A549 (cell line): Measurements from ENCODE around the gene LCN6. TPM values are rescaled to one million over a fixed set of nuclear protein-coding genes. Genes with fewer than 3 reads are reported as not detected.
A peak's percentile ranks its signal among the peaks of the same experiment; 100 is the strongest.
"Not testable (repeated sequence)": the region's sequence is repeated elsewhere in the genome, so short reads cannot be mapped to it uniquely, and the experiment has no call there.

ENCODE experiments used
- ATAC-seq, 2 experiments: fragments of 200-7000 bp in 1 of 2; fragments of >200 bp in 1 of 2; cut with Nextera tagmentation in 1 of 2; cut with Tn5 transposase in 1 of 2; 3 replicates each; pipeline versions ENCODE4 v1.8.0 to v1.9.1; 2018 to 2020; ENCODE audit warnings: mild to moderate bottlenecking in 1 of 2, moderate library complexity in 1 of 2
- CTCF ChIA-PET: fragments of 300-600 bp; sonication (Branson Sonifier 250); formaldehyde crosslinking; extraction: SDS; loops from one replicate; lab custom pipeline; 2021; ENCODE audit warnings: antibody characterized with exemption, inconsistent platforms; lab: Yijun Ruan, JAX
- POLR2A ChIA-PET: fragments of 350-600 bp; formaldehyde crosslinking; extraction: SDS; loops from one replicate; lab custom pipeline; 2021; ENCODE audit warnings: antibody characterized with exemption, inconsistent platforms; lab: Yijun Ruan, JAX
- DNase-seq, 2 experiments: peaks; one replicate each; pipeline versions ENCODE4 v3.0.0 to v3.0.0-alpha.2; 2011 to 2016; ENCODE audit warnings: low read depth in 1 of 2, low spot score in 1 of 2
- FAIRE-seq: peaks from 2 replicates; lab custom pipeline; 2011; peaks lifted over from hg19 to GRCh38; lab: Jason Lieb, UNC
- H3K27ac ChIP-seq, 2 experiments: fragments of >200 bp; sonication (Bioruptor Twin); formaldehyde crosslinking; 3 replicates each; pipeline ENCODE4 v1.5.1; 2016 to 2017
- H3K4me1 ChIP-seq: fragments of >200 bp; sonication (Bioruptor Twin); formaldehyde crosslinking; 3 replicates; pipeline ENCODE4 v1.6.1; 2016
- H3K4me2 ChIP-seq: fragments of >200 bp; sonication (Bioruptor Twin); formaldehyde crosslinking; 3 replicates; pipeline ENCODE4 v1.6.1; 2016
- H3K4me3 ChIP-seq: fragments of >200 bp; sonication (Bioruptor Twin); formaldehyde crosslinking; 3 replicates; pipeline ENCODE4 v1.5.1; 2016
- H3K9me3 ChIP-seq: fragments of >200 bp; sonication (Bioruptor Twin); formaldehyde crosslinking; 3 replicates; pipeline ENCODE4 v1.6.1; 2016
- CBX2 ChIP-seq: fragments of 200-600 bp; sonication (generic); IDR thresholded peaks from 2 replicates; pipeline ENCODE4 v1.6.1; 2016; ENCODE audit warnings: low read depth, mild to moderate bottlenecking, borderline replicate concordance
- CEBPB ChIP-seq, 2 experiments: fragments of >200 bp in 1 of 2; sonication (Bioruptor Twin) in 1 of 2; formaldehyde crosslinking in 1 of 2; IDR thresholded peaks; 2 replicates each; pipeline ENCODE4 v1.6.1; 2012 to 2016
- ELK1 ChIP-seq: fragments of 150-350 bp; IDR thresholded peaks from 2 replicates; pipeline ENCODE4 v1.6.1; 2014; ENCODE audit warnings: low read depth, mild to moderate bottlenecking, low read length
- FOSB ChIP-seq: fragments of 250-450 bp; sonication (Bioruptor Pico); IDR thresholded peaks from 2 replicates; pipeline ENCODE4 v1.5.0; 2020; ENCODE audit warnings: mild to moderate bottlenecking, moderate library complexity
- FOSL2 ChIP-seq, 2 experiments: fragments of 450-650 bp in 1 of 2; fragments of >200 bp in 1 of 2; sonication (Bioruptor Twin) in 1 of 2; formaldehyde crosslinking; IDR thresholded peaks; 2 replicates each; pipeline versions ENCODE4 v1.5.0 to v1.6.1; 2016 to 2020; ENCODE audit warnings: mild to moderate bottlenecking in 1 of 2, moderate library complexity in 1 of 2
- HDAC2 ChIP-seq: fragments of 200-600 bp; sonication (generic); IDR thresholded peaks from 2 replicates; pipeline ENCODE4 v1.6.1; 2016
- HOXB5 ChIP-seq: fragments of 250-450 bp; sonication (Bioruptor Pico); IDR thresholded peaks from 2 replicates; pipeline ENCODE4 v1.5.0; 2020; ENCODE audit warnings: mild to moderate bottlenecking, moderate library complexity
- JUNB ChIP-seq: fragments of >200 bp; sonication (Bioruptor Twin); formaldehyde crosslinking; IDR thresholded peaks from 2 replicates; pipeline ENCODE4 v1.6.1; 2016
- KDM5A ChIP-seq: fragments of 200-600 bp; sonication (generic); IDR thresholded peaks from 2 replicates; pipeline ENCODE4 v1.6.1; 2016; ENCODE audit warnings: antibody characterized with exemption, mild to moderate bottlenecking
- MAFK ChIP-seq: fragments of 450-650 bp; IDR thresholded peaks from 2 replicates; pipeline ENCODE4 v1.6.1; 2014; ENCODE audit not compliant: partially characterized antibody
- MAX ChIP-seq: IDR thresholded peaks from 2 replicates; pipeline ENCODE4 v1.6.1; 2012
- NFE2L2 ChIP-seq: fragments of 150-350 bp; conservative IDR thresholded peaks from 2 replicates; pipeline ENCODE4 v1.6.1; 2014; ENCODE audit warnings: low read length
- NPAS2 ChIP-seq: fragments of 250-450 bp; sonication (Bioruptor Pico); IDR thresholded peaks from 2 replicates; pipeline ENCODE4 v1.8.0; 2022; ENCODE audit warnings: mild to moderate bottlenecking, moderate library complexity, borderline replicate concordance
- NR3C1 ChIP-seq: fragments of >200 bp; sonication (Bioruptor Twin); formaldehyde crosslinking; IDR thresholded peaks from 3 replicates; pipeline ENCODE4 v1.6.1; 2017
- POLR2A ChIP-seq: IDR thresholded peaks from 2 replicates; pipeline ENCODE4 v1.6.1; 2012; ENCODE audit warnings: mild to moderate bottlenecking, low read length
- RAD21 ChIP-seq, 2 experiments: fragments of >200 bp in 1 of 2; sonication (Bioruptor Twin) in 1 of 2; formaldehyde crosslinking in 1 of 2; IDR thresholded peaks in 1 of 2; conservative IDR thresholded peaks in 1 of 2; 2 replicates in 1 of 2; 3 replicates in 1 of 2; pipeline ENCODE4 v1.6.1; 2012 to 2018; ENCODE audit warnings: inconsistent platforms in 1 of 2
- RARB ChIP-seq: fragments of 250-450 bp; sonication (Bioruptor Pico); IDR thresholded peaks from 2 replicates; pipeline ENCODE4 v1.8.0; 2021; ENCODE audit warnings: mild to moderate bottlenecking, moderate library complexity
- RFX5 ChIP-seq: fragments of 450-650 bp; IDR thresholded peaks from 2 replicates; pipeline ENCODE4 v1.7.1; 2014; ENCODE audit warnings: antibody characterized with exemption, mild to moderate bottlenecking, moderate library complexity
- RNF2 ChIP-seq: fragments of 200-600 bp; sonication (generic); IDR thresholded peaks from 2 replicates; pipeline ENCODE4 v1.6.1; 2016; ENCODE audit warnings: low read depth, mild to moderate bottlenecking, antibody characterized with exemption, moderate library complexity, borderline replicate concordance
- TFCP2L1 ChIP-seq: fragments of 250-450 bp; sonication (Bioruptor Pico); IDR thresholded peaks from 2 replicates; pipeline ENCODE4 v1.5.0; 2021; ENCODE audit warnings: mild to moderate bottlenecking
- TP53 ChIP-seq: fragments of 250-450 bp; sonication (Bioruptor Pico); IDR thresholded peaks from 2 replicates; pipeline ENCODE4 v1.5.0; 2021; ENCODE audit warnings: mild to moderate bottlenecking, moderate library complexity
- ZSCAN20 ChIP-seq: fragments of 250-450 bp; sonication (Bioruptor Pico); IDR thresholded peaks from 2 replicates; pipeline ENCODE4 v1.8.0; 2022; ENCODE audit warnings: mild to moderate bottlenecking, moderate library complexity
- WGBS: methylation state at CpG from one replicate; pipeline ENCODE4 v1.1.6; 2017; ENCODE audit errors: missing lambda C conversion rate; 5-methylcytosine and 5-hydroxymethylcytosine counted together
- polyA plus RNA-seq, 4 experiments: library from polyadenylated mRNA; depleted of rRNA in 3 of 4; stranded (reverse); fragments of >200 nt; fragmentation: RNase III in 1 of 4; extraction: RNeasy Plus Mini Kit Qiagen cat#74134 plus additional on column Dnase treatment in 1 of 4; gene quantifications; 2 replicates in 3 of 4; 3 replicates in 1 of 4; pipeline ENCODE4 v1.2.3, GENCODE V29; 2011 to 2017
- TF ChIP-seq, protein P1 (sequence below): IDR thresholded peaks from 2 replicates; pipeline ENCODE4 v1.6.1; 2012; ENCODE audit warnings: low read depth, borderline replicate concordance

Gene LCN6
- polyA plus RNA-seq, 2 of the 4 experiments (the other 2 are of a cell fraction): not detected

DNA sequence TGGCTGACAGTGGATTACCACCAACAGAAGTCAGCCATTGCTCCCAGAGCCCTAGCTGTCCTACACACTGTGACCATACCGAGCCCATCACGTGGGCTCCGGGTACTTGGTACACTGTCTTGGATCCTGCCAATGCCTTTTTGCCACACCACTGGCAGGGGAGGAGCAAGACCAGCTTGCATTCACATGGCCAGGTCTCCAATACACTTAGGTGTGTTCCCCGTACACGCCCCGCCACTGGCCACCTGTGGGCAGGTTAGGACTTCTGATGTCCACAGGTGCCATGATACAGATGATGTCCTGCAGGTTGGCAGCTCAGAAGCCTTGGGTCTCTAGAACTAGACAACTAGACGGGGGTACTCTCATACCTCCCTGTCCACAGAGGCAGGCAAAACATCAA lies 41.3 kb downstream of the LCN6 start:
- CTCF ChIA-PET: interaction anchor here (0.8 to 5.3 kb wide), 5 partner anchors 8 to 36 kb away, joined by 3 to 54 read pairs (median 5); no protein-coding TSS in a partner anchor
- TF ChIP-seq TFCP2L1: no peak
- no peak for TF ChIP-seq ELK1
- no peak for TF ChIP-seq CEBPB (IDR thresholded peaks at IDR 0.05)
- no peak for TF ChIP-seq RAD21 (conservative IDR thresholded peaks at IDR 0.05 in 1 of 2, IDR thresholded peaks at IDR 0.05 in 1 of 2)
- no peak for TF ChIP-seq NPAS2 (CRISPR knock-in tag)
- no peak for TF ChIP-seq FOSB
- TF ChIP-seq RFX5: no peak
- TF ChIP-seq NFE2L2: no peak
- no peak for TF ChIP-seq RNF2
- no peak for TF ChIP-seq HOXB5
- TF ChIP-seq ZSCAN20 (CRISPR knock-in tag): no peak
- no peak for TF ChIP-seq JUNB
- TF ChIP-seq RARB (CRISPR knock-in tag): no peak
- no peak for TF ChIP-seq KDM5A
- no peak for TF ChIP-seq TP53 (CRISPR knock-in tag)
- no peak for TF ChIP-seq POLR2A
- TF ChIP-seq, protein P1, sequence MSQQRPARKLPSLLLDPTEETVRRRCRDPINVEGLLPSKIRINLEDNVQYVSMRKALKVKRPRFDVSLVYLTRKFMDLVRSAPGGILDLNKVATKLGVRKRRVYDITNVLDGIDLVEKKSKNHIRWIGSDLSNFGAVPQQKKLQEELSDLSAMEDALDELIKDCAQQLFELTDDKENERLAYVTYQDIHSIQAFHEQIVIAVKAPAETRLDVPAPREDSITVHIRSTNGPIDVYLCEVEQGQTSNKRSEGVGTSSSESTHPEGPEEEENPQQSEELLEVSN: no peak
- ATAC-seq (no peak), FAIRE-seq (no peak), DNase-seq (no peak)
- H3K9me3 ChIP-seq: no peaks in the 10 kb centered on the region
- peaks cover 16% of the 10 kb centered on the region for H3K4me1 ChIP-seq
- no peak overlapping the region for H3K4me2 ChIP-seq
- H3K4me3 ChIP-seq: no peak overlapping the region
- 91% methylated on average over 7 of the region's 7 CpGs for WGBS
- POLR2A ChIA-PET: no interaction called here
- H3K27ac ChIP-seq: no peak overlapping the region

- FAIRE-seq (no peak), DNase-seq (no peak), ATAC-seq (peak in 1 of 2 experiments; percentile 41; a peak in 3 of 6 replicates)
- 63% methylated on average over 7 of the region's 7 CpGs for WGBS
- no peak overlapping the region for H3K4me2 ChIP-seq
- H3K9me3 ChIP-seq: no peaks in the 10 kb centered on the region
- H3K4me1 ChIP-seq: peaks cover 2% of the 10 kb centered on the region; the same call in 1 of the 3 replicates
- ChIA-PET POLR2A (no interaction called here), CTCF (interaction anchor here (0.8 to 5.3 kb wide), 4 partner anchors 8 to 19 kb away, joined by 3 to 54 read pairs (median 3); no protein-coding TSS in a partner anchor)
- H3K27ac ChIP-seq: no peak overlapping the region
- TF ChIP-seq MAFK (no peak), CBX2 (no peak), FOSL2 (IDR thresholded peaks at IDR 0.05) (no peak), FOSL2 (CRISPR knock-in tag; IDR thresholded peaks at IDR 0.05) (no peak), HDAC2 (no peak), MAX (no peak), NR3C1 (no peak)
- no peak overlapping the region for H3K4me3 ChIP-seq
Observed at GRCh38 chr9:136705564-136705963, 42.8 kb downstream of the LCN6 start.

GRCh38 chr9:136704741-136705140 lies 43.6 kb downstream of the LCN6 start:
- 86% methylated on average over 8 of the region's 8 CpGs for WGBS
- ATAC-seq, H3K4me2 ChIP-seq, FAIRE-seq, H3K4me1 ChIP-seq, DNase-seq, POLR2A ChIA-PET, H3K27ac ChIP-seq, H3K4me3 ChIP-seq, H3K9me3 ChIP-seq: not testable (repeated sequence)
- CTCF ChIA-PET: interaction anchor here (1.0 to 5.3 kb wide), 3 partner anchors 8 to 19 kb away, joined by 3 to 54 read pairs (median 3); no protein-coding TSS in a partner anchor
